HG02759 (cell line): ENCODE data around the gene KCNMB1.

ENCODE experiments used
- ATAC-seq: cut with Tn5 transposase; IDR thresholded peaks from one replicate; pipeline ENCODE4 v1.9.1; 2021; ENCODE audit warnings: mild to moderate bottlenecking, moderate library complexity; ENCODE audit not compliant: unreplicated experiment

KCNMB1 gene

GRCh38 chr5:170345971-170346370 lies 43.2 kb downstream of the KCNMB1 start:
- no peak for ATAC-seq

DNA sequence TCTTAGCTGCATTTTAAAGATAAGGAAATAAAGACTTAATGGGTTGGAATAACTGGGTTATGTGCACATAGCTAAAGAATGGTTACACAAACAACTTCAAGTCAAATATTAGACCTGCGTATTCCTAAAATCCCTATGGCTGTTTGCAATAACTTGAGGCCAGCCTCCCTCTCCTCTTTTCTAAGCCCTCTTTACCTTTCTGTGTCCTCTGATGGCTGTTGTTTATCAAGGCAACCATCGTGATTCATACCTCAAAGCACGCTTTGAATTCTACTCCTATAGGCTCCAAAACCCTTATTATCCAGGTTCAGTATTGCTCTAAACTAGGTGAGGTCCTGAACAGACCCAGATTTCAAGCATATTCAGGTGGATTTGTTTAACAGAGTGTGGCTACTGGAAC lies 46.0 kb downstream of the KCNMB1 start:
- ATAC-seq = no peak

- no peak for ATAC-seq
Observed at GRCh38 chr5:170342153-170342725, 46.9 kb downstream of the KCNMB1 start.

GRCh38 chr5:170341545-170341944 lies 47.6 kb downstream of the KCNMB1 start:
- no peak for ATAC-seq

DNA sequence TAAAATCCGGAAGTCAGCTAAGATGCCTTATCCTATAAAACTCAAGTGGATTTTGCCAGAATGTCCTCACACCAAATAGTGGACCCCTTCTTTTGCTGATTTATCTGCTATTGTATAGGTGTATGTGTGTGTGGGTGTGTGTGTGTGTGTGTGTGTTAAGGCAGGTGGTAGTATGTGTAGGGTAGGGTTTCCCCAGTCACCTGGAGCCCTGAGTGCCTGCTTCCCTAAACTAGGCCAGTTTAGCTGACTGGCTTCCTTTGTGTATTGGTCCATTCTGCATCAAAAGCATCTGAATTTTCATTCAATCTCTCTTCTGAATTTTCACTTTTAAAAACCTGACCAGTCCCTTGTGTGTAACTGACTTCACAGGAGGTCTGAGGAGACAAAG lies 49.4 kb downstream of the KCNMB1 start:
- no peak for ATAC-seq

GRCh38 chr5:170338933-170339779 lies 50.0 kb downstream of the KCNMB1 start:
- peak; percentile 85 for ATAC-seq

- no peak for ATAC-seq
Observed at GRCh38 chr5:170338291-170338690, 50.9 kb downstream of the KCNMB1 start.

GRCh38 chr5:170337045-170337733 lies 52.0 kb downstream of the KCNMB1 start:
- ATAC-seq = no peak

DNA sequence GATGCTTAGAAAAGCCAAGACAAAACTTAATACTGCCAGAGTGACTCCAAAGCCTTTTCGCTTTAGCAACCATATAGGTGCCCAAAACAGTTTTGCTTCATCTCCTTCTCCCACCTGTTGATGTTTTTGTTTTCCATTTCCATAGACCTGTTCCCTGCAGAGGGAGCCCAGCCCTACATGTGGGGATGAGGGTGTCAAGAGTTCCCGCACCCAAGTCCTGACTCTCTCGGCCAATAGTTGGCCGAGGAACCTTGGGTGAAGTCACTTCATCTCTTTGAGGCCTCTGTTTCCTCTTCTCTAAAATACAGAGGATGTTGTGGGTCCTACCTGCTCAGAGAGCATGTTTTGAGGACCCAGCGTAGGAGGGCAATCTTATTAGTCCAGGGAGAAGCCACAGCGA lies 53.1 kb downstream of the KCNMB1 start:
- ATAC-seq = no peak

DNA sequence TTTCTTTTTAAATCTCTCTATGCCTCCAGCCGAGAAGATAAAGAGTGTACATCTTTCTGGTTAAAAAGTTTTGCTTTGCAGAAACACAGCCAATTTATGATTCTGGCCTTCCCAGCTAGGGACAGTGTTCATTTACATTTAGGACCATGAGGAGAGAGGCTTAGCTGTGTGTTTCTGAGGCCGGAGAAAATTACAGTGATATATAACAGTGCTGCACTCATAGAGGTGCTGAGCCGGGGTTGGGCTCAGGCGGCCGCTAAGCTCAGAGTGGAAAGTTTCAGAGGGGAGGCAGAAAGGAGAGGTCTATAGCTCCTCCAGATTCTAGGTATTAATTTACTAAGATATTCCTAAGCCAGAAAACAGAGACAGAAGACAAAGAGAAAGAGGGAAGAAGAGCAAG lies 54.5 kb downstream of the KCNMB1 start:
- ATAC-seq = no peak

DNA sequence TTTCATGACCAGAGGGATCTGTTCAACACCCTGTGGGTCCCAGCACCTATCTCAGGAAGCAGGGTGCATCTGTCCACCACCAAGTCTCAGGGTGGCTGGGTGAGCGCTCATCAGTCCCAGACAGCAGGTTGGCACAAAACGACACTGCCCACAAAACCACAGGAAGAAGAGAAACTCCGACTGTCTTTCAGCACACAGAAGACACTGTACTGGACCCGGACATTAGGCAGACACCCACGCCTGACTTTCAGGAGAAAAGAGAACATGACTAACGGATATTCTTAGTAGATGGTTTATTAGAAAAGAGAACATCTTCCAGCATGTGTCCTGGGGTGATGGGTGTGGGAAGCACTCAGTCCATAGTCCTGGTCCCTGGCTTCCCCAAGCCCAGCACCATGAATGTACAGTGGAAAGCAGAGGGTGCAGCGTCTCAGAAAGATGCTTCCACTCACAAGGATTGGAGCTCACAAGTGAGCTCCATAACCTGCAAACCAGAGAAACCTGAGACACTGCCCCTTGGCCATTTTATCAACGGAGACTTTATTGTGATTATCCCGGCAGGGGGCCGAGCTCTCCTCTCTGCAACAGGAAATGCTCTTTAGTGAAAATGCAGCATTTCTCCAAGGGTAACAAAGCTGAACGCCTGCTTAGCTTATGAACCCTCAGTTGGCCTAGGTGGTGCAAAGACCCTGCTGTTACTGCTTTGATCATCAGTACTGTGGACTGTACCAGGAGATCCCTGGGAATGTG lies 55.8 kb downstream of the KCNMB1 start:
- peak; percentile 67 for ATAC-seq

DNA sequence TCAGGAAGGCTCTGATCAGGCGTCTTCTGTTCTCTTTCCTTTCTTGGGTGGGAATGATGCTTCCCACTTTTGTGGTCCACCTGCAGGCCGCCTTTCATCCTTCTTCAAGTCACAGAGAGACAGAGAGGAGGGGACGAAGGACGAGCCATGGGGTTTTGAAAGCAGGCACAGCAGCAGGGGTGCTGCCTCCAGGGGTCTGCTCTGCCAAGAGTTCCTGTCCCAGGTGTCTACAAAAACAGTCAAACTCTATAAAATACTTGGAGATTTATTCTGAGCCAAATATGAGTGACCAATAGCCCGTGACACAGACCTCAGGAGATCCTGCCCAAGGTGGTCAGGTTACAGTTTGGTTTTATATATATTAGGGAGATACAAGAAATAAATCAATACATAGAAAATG lies 57.1 kb downstream of the KCNMB1 start:
- ATAC-seq = no peak

DNA sequence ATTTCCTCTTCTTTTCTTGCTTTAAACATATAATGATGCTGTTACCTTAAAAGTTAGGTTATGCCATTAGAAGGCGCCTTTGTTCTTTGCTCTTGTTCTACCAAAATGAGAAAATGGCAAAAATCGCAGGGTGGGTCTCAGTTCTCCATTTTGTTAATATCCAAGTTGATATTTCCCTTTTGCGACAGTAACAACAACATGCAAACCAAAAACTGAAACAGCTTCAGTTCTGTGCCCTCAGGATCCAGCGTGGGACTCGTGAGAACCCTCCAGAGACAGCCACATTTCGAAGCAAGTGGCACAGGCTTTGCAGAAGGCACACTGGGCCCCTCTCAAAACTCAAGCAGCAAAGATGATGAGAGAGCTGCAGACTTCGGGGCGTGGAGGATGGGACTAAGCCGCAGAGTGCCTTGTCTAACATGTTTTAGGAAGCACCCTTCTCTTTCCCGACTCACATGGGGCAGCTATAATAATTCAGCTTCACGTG lies 58.6 kb downstream of the KCNMB1 start:
- no peak for ATAC-seq

DNA sequence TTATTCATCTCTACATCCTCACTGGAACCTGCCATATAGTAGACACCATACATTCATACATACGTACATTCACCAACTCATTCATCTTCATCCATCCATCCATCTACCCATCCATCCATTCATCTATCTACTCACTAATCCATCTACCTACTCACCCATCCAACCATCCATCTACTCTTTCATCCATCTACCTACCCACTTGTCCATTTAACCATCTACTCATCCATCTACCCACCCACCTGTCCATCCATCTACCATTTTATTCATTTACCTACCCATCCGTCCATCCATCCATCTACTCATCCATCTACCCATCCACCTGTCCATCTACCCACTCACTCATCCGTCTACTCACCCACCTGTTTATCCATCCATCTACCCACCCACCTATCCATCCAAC lies 59.6 kb downstream of the KCNMB1 start:
- ATAC-seq = no peak

DNA sequence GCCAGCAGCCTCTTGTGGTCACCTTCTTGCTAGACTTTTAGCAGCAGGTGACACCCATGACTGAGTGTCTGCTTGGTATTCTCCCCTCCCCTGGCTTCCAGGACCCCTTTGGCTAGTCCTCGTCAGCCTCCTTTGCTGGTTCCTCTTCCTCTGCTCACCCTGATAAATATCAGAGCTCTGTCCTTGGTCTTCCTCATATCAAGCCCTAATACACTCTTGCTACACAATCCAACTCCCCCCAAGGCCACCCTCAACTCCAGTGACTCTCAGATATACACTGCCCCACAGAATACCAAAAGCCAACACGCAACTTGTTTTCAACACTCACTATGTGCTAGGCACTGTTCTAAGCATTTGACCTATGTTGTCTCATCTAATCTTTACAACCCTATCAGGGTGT lies 61.3 kb downstream of the KCNMB1 start:
- no peak for ATAC-seq

- ATAC-seq = peak; percentile 45
Observed at GRCh38 chr5:170327168-170327567, 62.0 kb downstream of the KCNMB1 start.
